Thymus (tissue), 11 donors: ENCODE data around the gene PROKR1. TPM values are rescaled to one million over a fixed set of nuclear protein-coding genes. Genes with fewer than 3 reads are reported as not detected.

Source experiments
- DNase-seq, 9 donors: peaks; one replicate each; pipeline ENCODE4 v3.0.0-alpha.2; 2013; ENCODE audit warnings: low spot score in 9 of 9, low read depth in 6 of 9, missing footprints in 1 of 9
- H3K27ac ChIP-seq, 2 donors: one replicate each; pipeline ENCODE4 v1.5.1; 2013; ENCODE audit warnings: control low read depth in 1 of 2, low read depth in 1 of 2, low read length in 1 of 2, mild to moderate bottlenecking in 1 of 2, moderate library complexity in 1 of 2
- H3K27me3 ChIP-seq, 2 donors: one replicate each; pipeline ENCODE4 v1.5.1; 2013; ENCODE audit warnings: low read length in 1 of 2; ENCODE audit not compliant: control insufficient read depth in 2 of 2, insufficient read depth in 1 of 2
- H3K36me3 ChIP-seq, 2 donors: one replicate each; pipeline ENCODE4 v1.5.1; 2013; ENCODE audit warnings: low read length in 1 of 2, mild to moderate bottlenecking in 1 of 2, moderate library complexity in 1 of 2; ENCODE audit not compliant: control insufficient read depth in 2 of 2, insufficient read depth in 2 of 2
- H3K4me1 ChIP-seq, 2 donors: one replicate each; pipeline ENCODE4 v1.5.1; 2013; ENCODE audit warnings: low read length in 2 of 2; ENCODE audit not compliant: control insufficient read depth in 2 of 2, insufficient read depth in 2 of 2
- H3K4me3 ChIP-seq, 2 donors: one replicate each; pipeline ENCODE4 v1.5.1; 2013; ENCODE audit warnings: low read length in 2 of 2, control low read depth in 1 of 2, mild to moderate bottlenecking in 1 of 2
- H3K9me3 ChIP-seq, 2 donors: one replicate each; pipeline ENCODE4 v1.5.1; 2013; ENCODE audit warnings: low read length in 1 of 2, mild to moderate bottlenecking in 1 of 2; ENCODE audit not compliant: control insufficient read depth in 2 of 2, insufficient read depth in 1 of 2
- WGBS: extraction: QIAGEN DNeasy Blood & Tissue Kit; methylation state at CpG from one replicate; pipeline ENCODE4 v1.1.7; 2013; 5-methylcytosine and 5-hydroxymethylcytosine counted together
- polyA plus RNA-seq: library from polyadenylated mRNA; stranded (reverse); fragments of 200-250 nt; gene quantifications from one replicate; pipeline ENCODE4 v1.2.3, GENCODE V29; 2013
- total RNA-seq: library from RNA; stranded (reverse); fragments of 120-200 nt; gene quantifications from one replicate; pipeline ENCODE4 v1.2.4, GENCODE V29; 2013
- donor health status: healthy.

Gene PROKR1
- total and polyA plus RNA-seq, 2 donors, result 0.05 to 0.07 TPM

DNA sequence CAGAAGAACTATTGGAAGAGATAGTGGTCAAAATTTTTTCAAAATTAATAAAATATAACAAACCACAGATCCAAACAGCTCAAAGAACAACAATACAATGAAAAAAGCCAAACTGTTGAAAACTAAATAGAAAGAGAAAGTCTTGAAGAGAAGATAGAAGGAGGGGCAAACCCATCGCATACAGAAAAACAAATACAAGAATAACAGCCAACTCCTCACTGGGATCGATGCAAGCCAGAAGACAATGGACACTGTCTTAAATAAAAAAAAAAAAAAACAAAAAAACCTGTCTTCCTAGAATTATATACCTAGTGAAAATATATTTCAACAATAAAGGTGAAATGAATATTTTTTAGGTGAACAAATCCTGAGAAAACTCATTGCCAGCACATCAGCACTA lies 57.2 kb downstream of the PROKR1 start:
- DNase-seq, result no peak
- 97% methylated on average over 2 of the region's 2 CpGs for WGBS
- no peaks in the 10 kb centered on the region for H3K4me1 ChIP-seq
- H3K4me3 ChIP-seq, result no peak overlapping the region
- H3K27ac ChIP-seq, result no peak overlapping the region
- H3K27me3 ChIP-seq, result no peaks in the 10 kb centered on the region
- H3K36me3 ChIP-seq, result no peaks in the 10 kb centered on the region
- H3K9me3 ChIP-seq, result no peaks in the 10 kb centered on the region

- no peaks in the 10 kb centered on the region for H3K9me3 ChIP-seq
- no peak for DNase-seq
- no peak overlapping the region for H3K27ac ChIP-seq
- no peaks in the 10 kb centered on the region for H3K36me3 ChIP-seq
- no peaks in the 10 kb centered on the region for H3K27me3 ChIP-seq
- peaks cover 4 to 5% of the 10 kb centered on the region in 2 donors for H3K4me1 ChIP-seq
- H3K4me3 ChIP-seq, result no peak overlapping the region
- WGBS, result 90% methylated on average over 3 of the region's 3 CpGs
Observed at GRCh38 chr2:68706637-68707036, 63.3 kb downstream of the PROKR1 start.

Other genes starting within 250 kb of the PROKR1 start
- gene FBXO48, start 176.3 kb upstream of the PROKR1 start, total RNA-seq, result 0.66 TPM
- 1.4 TPM for gene FBXO48, start 176.3 kb upstream of the PROKR1 start, polyA plus RNA-seq
- gene APLF, start 176.0 kb upstream of the PROKR1 start, total RNA-seq, result 7.5 TPM
- 2.4 TPM for gene APLF, start 176.0 kb upstream of the PROKR1 start, polyA plus RNA-seq
- gene ARHGAP25, start 91.2 kb downstream of the PROKR1 start, total RNA-seq, result 32.2 TPM
- 31.7 TPM for gene ARHGAP25, start 91.2 kb downstream of the PROKR1 start, polyA plus RNA-seq
- gene BMP10, start 227.8 kb downstream of the PROKR1 start, total RNA-seq, result 0.14 TPM
- 0.02 TPM for gene BMP10, start 227.8 kb downstream of the PROKR1 start, polyA plus RNA-seq